Measurements from ENCODE around the gene TNNT2. TPM values are rescaled to one million over a fixed set of nuclear protein-coding genes. Genes with fewer than 3 reads are reported as not detected.

TNNT2 gene
- total and polyA plus RNA-seq, 2 of the 4 experiments (the other 2 are of a cell fraction) = 0.18 to 1.2 TPM

GRCh38 chr1:201389051-201389450, 11.6 kb upstream of the TNNT2 start:
- H4K91ac ChIP-seq (ENCODE audit: insufficient read depth, low read depth, low read length) = no peak overlapping the region
- H3K9me3 ChIP-seq (ENCODE audit: control insufficient read depth, insufficient read depth, low read length) = no peaks in the 10 kb centered on the region
- H2BK120ac ChIP-seq (ENCODE audit: low read depth, low read length) = no peak overlapping the region
- in situ Hi-C loops (cut with MboI; ENCODE audit: low sequenced_read_pairs) = no loop called here
- no peak overlapping the region for H3K27ac ChIP-seq (ENCODE audit: insufficient read depth, low read length)
- no peak overlapping the region for H2AK5ac ChIP-seq (ENCODE audit: low read depth, low read length)
- DNase-seq = no peak
- H2BK15ac ChIP-seq (ENCODE audit: low read depth, low read length) = no peak overlapping the region
- no peak overlapping the region for H3K56ac ChIP-seq (ENCODE audit: extremely low read depth, insufficient read depth, low read length)
- H3K27me3 ChIP-seq (ENCODE audit: control insufficient read depth, insufficient read depth, low read length) = peaks cover 33% of the 10 kb centered on the region
- no peak overlapping the region for H3K4me2 ChIP-seq (ENCODE audit: low read depth, low read length)
- no TSS peak for BruUV-seq (replicated peaks)
- no peak overlapping the region for H3K14ac ChIP-seq (replicated peaks; ENCODE audit: low read depth, low read length)
- H3K79me1 ChIP-seq (ENCODE audit: low read depth in 1 of 2, low read length in 2 of 2) = peaks cover 0 to 3% of the 10 kb centered on the region in 2 experiments; a peak in 1 of 4 replicates
- intact Hi-C loops (cut with micrococcal nuclease) = loop anchor here (10.0 kb wide), 1 partner anchor 1944 kb away; no protein-coding TSS in a partner anchor
- no peak for ATAC-seq (ENCODE audit: low read depth)
- H3K4ac ChIP-seq (ENCODE audit: low read depth, low read length) = no peak overlapping the region
- H3K4me1 ChIP-seq (ENCODE audit: control insufficient read depth, insufficient read depth, low read length) = peaks cover 12% of the 10 kb centered on the region
- H4K20me1 ChIP-seq (ENCODE audit: insufficient read depth, low read length) = no peaks in the 10 kb centered on the region
- H3K18ac ChIP-seq (ENCODE audit: low read depth, low read length) = no peak overlapping the region
- H2AFZ ChIP-seq (replicated peaks; ENCODE audit: low read length, poor library complexity) = no peak overlapping the region
- POLR2A ChIA-PET (ENCODE audit: unreplicated experiment) = no interaction called here
- 50% methylated on average over 3 of the region's 12 CpGs; no CpG with 5 or more reads in 1 of the 2 experiments for WGBS, 2 experiments (ENCODE audit: extremely low coverage in 2 of 2, insufficient read length in 1 of 2)
- no peak for TF ChIP-seq FOS (IDR thresholded peaks at IDR 0.05; ENCODE audit: low read depth, low read length)
- TF ChIP-seq USF2 (IDR thresholded peaks at IDR 0.05; ENCODE audit: low read depth, low read length) = no peak
- no peak for TF ChIP-seq NFE2L2 (IDR thresholded peaks at IDR 0.05; ENCODE audit: low read depth, low read length)
- no peak for TF ChIP-seq RFX5 (IDR thresholded peaks at IDR 0.05; ENCODE audit: low read depth, low read length)
- H2BK20ac ChIP-seq (ENCODE audit: low read depth, low read length) = no peak overlapping the region
- CTCF ChIA-PET = no interaction called here
- H4K5ac ChIP-seq (ENCODE audit: low read depth, low read length) = no peak overlapping the region
- H3K4me3 ChIP-seq (ENCODE audit: insufficient read depth, low read depth, low read length) = no peak overlapping the region
- no peaks in the 10 kb centered on the region for H3K36me3 ChIP-seq (ENCODE audit: control insufficient read depth, insufficient read depth, low read length)
- H2AK9ac ChIP-seq (replicated peaks; ENCODE audit: low read depth, low read length, poor library complexity) = no peak overlapping the region
- H3K23ac ChIP-seq (ENCODE audit: low read depth, low read length) = no peak overlapping the region
- no peak overlapping the region for H2BK5ac ChIP-seq (ENCODE audit: low read depth, low read length, poor library complexity, severe bottlenecking)
- H3K9me1 ChIP-seq (ENCODE audit: insufficient read depth, low read length) = peaks cover 11% of the 10 kb centered on the region
- dilution Hi-C loops (cut with HindIII; ENCODE audit: low sequenced_read_pairs, unreplicated experiment) = no loop called here
- H3K9ac ChIP-seq (ENCODE audit: low read depth, low read length) = no peak overlapping the region
- no peak overlapping the region for H4K8ac ChIP-seq (ENCODE audit: low read depth in 2 of 2, low read length in 2 of 2)

Measured in IMR-90 (cell line).